IPS-15b (cell line): ENCODE measurements around the gene AK8.

ENCODE experiments used
- H3K27me3 ChIP-seq: one replicate; pipeline ENCODE4 v1.6.1; 2013; ENCODE audit warnings: low read length; ENCODE audit not compliant: control insufficient read depth, insufficient read depth
- H3K36me3 ChIP-seq: one replicate; pipeline ENCODE4 v1.6.1; 2013; ENCODE audit warnings: low read length; ENCODE audit not compliant: control insufficient read depth, insufficient read depth
- H3K4me1 ChIP-seq: one replicate; pipeline ENCODE4 v1.6.1; 2013; ENCODE audit warnings: mild to moderate bottlenecking, low read length; ENCODE audit not compliant: control insufficient read depth, insufficient read depth
- H3K4me3 ChIP-seq: one replicate; pipeline ENCODE4 v1.5.1; 2013; ENCODE audit warnings: low read depth, low read length
- H3K9ac ChIP-seq: one replicate; pipeline ENCODE4 v1.6.1; 2013; ENCODE audit warnings: low read depth, mild to moderate bottlenecking, low read length
- H3K9me3 ChIP-seq: one replicate; pipeline ENCODE4 v1.6.1; 2013; ENCODE audit warnings: mild to moderate bottlenecking, low read length; ENCODE audit not compliant: control insufficient read depth, insufficient read depth

The AK8 gene

GRCh38 chr9:132770770-132771310 is 107.2 kb downstream of the AK8 start:
- H3K9me3 ChIP-seq, result no peaks in the 10 kb centered on the region
- H3K27me3 ChIP-seq, result peaks cover 7% of the 10 kb centered on the region
- no peaks in the 10 kb centered on the region for H3K36me3 ChIP-seq
- H3K9ac ChIP-seq, result peak overlapping the region; percentile 60
- peak overlapping the region; percentile 92 for H3K4me3 ChIP-seq
- peaks cover 5% of the 10 kb centered on the region for H3K4me1 ChIP-seq

- H3K4me3 ChIP-seq, result peak overlapping the region; percentile 92
- H3K27me3 ChIP-seq, result peaks cover 7% of the 10 kb centered on the region
- no peaks in the 10 kb centered on the region for H3K9me3 ChIP-seq
- H3K4me1 ChIP-seq, result peaks cover 5% of the 10 kb centered on the region
- no peaks in the 10 kb centered on the region for H3K36me3 ChIP-seq
- peak overlapping the region; percentile 60 for H3K9ac ChIP-seq
These were observed 107.9 kb downstream of the AK8 start for GRCh38 chr9:132769906-132770769.

- Histone ChIP-seq H3K9me3 (no peaks in the 10 kb centered on the region), H3K36me3 (no peaks in the 10 kb centered on the region), H3K4me1 (peaks cover 5% of the 10 kb centered on the region), H3K9ac (peak overlapping the region; percentile 41), H3K27me3 (peaks cover 7% of the 10 kb centered on the region), H3K4me3 (peak overlapping the region; percentile 92)
These were observed 108.9 kb downstream of the AK8 start for GRCh38 chr9:132768932-132769905.

- H3K9me3 ChIP-seq, result no peaks in the 10 kb centered on the region
- H3K9ac ChIP-seq, result no peak overlapping the region
- no peaks in the 10 kb centered on the region for H3K36me3 ChIP-seq
- H3K27me3 ChIP-seq, result no peaks in the 10 kb centered on the region
- no peak overlapping the region for H3K4me3 ChIP-seq
- peaks cover under 1% of the 10 kb centered on the region for H3K4me1 ChIP-seq
These were observed 114.5 kb downstream of the AK8 start for GRCh38 chr9:132763574-132763973.

- Histone ChIP-seq H3K4me3 (no peak overlapping the region), H3K27me3 (no peaks in the 10 kb centered on the region), H3K36me3 (no peaks in the 10 kb centered on the region), H3K9ac (no peak overlapping the region), H3K4me1 (no peaks in the 10 kb centered on the region), H3K9me3 (no peaks in the 10 kb centered on the region)
These were observed 115.2 kb downstream of the AK8 start for GRCh38 chr9:132762896-132763295.

GRCh38 chr9:132761602-132762001 is 116.5 kb downstream of the AK8 start:
- H3K9me3 ChIP-seq, result no peaks in the 10 kb centered on the region
- H3K4me1 ChIP-seq, result no peaks in the 10 kb centered on the region
- H3K27me3 ChIP-seq, result no peaks in the 10 kb centered on the region

GRCh38 chr9:132760057-132760456 is 118.0 kb downstream of the AK8 start:
- Histone ChIP-seq H3K4me1 (no peaks in the 10 kb centered on the region), H3K27me3 (no peaks in the 10 kb centered on the region), H3K36me3 (no peaks in the 10 kb centered on the region), H3K4me3 (no peak overlapping the region), H3K9ac (no peak overlapping the region), H3K9me3 (no peaks in the 10 kb centered on the region)

More at GRCh38 chr9:132761602-132762001, 116.5 kb downstream of the AK8 start:
- Histone ChIP-seq H3K4me3 (no peak overlapping the region), H3K9ac (no peak overlapping the region), H3K36me3 (no peaks in the 10 kb centered on the region)

GRCh38 chr9:132757016-132757415 is 121.1 kb downstream of the AK8 start:
- Histone ChIP-seq H3K36me3 (no peaks in the 10 kb centered on the region), H3K4me1 (no peaks in the 10 kb centered on the region), H3K27me3 (no peaks in the 10 kb centered on the region), H3K9ac (no peak overlapping the region), H3K9me3 (no peaks in the 10 kb centered on the region), H3K4me3 (no peak overlapping the region)

GRCh38 chr9:132756214-132756845 is 121.8 kb downstream of the AK8 start:
- no peak overlapping the region for H3K4me3 ChIP-seq

GRCh38 chr9:132755096-132755495 is 123.0 kb downstream of the AK8 start:
- H3K9ac ChIP-seq, result no peak overlapping the region
- H3K9me3 ChIP-seq, result no peaks in the 10 kb centered on the region
- H3K36me3 ChIP-seq, result no peaks in the 10 kb centered on the region
- no peak overlapping the region for H3K4me3 ChIP-seq
- H3K27me3 ChIP-seq, result no peaks in the 10 kb centered on the region
- no peaks in the 10 kb centered on the region for H3K4me1 ChIP-seq

More at GRCh38 chr9:132756214-132756845, 121.8 kb downstream of the AK8 start:
- Histone ChIP-seq H3K36me3 (no peaks in the 10 kb centered on the region), H3K27me3 (no peaks in the 10 kb centered on the region), H3K4me1 (no peaks in the 10 kb centered on the region), H3K9ac (no peak overlapping the region), H3K9me3 (no peaks in the 10 kb centered on the region)

- Histone ChIP-seq H3K4me3 (no peak overlapping the region), H3K9ac (no peak overlapping the region), H3K36me3 (no peaks in the 10 kb centered on the region), H3K27me3 (no peaks in the 10 kb centered on the region), H3K9me3 (no peaks in the 10 kb centered on the region), H3K4me1 (no peaks in the 10 kb centered on the region)
These were observed 123.8 kb downstream of the AK8 start for GRCh38 chr9:132754236-132754635.
